KG1 (cell line): ENCODE data around the gene NFYC.

Experiments
- DNase-seq: peaks from one replicate; lab custom pipeline; 2025; lab: John Stamatoyannopoulos, UW

NFYC gene

GRCh38 chr1:40783001-40783905 is 91.7 kb downstream of the NFYC start, which contains the start of gene KCNQ4:
TSS of gene KCNQ4 (plus strand) at chr1:40783787. CDS start at chr1:40784094, 307 bp downstream.
- no peak for DNase-seq

GRCh38 chr1:40784141-40784770 is 92.8 kb downstream of the NFYC start:
- DNase-seq: no peak

- DNase-seq: no peak
These were observed 93.3 kb downstream of the NFYC start for GRCh38 chr1:40784771-40785151.

GRCh38 chr1:40785446-40785845 is 93.9 kb downstream of the NFYC start:
- DNase-seq: no peak

GRCh38 chr1:40786171-40786994 is 94.9 kb downstream of the NFYC start:
- no peak for DNase-seq

GRCh38 chr1:40786995-40787705 is 95.6 kb downstream of the NFYC start:
- DNase-seq: no peak

GRCh38 chr1:40787737-40788560 is 96.4 kb downstream of the NFYC start:
- no peak for DNase-seq

- DNase-seq: no peak
These were observed 97.2 kb downstream of the NFYC start for GRCh38 chr1:40788561-40789341.

- DNase-seq: no peak
These were observed 97.8 kb downstream of the NFYC start for GRCh38 chr1:40789342-40789598.

GRCh38 chr1:40789661-40790430 is 98.3 kb downstream of the NFYC start:
- DNase-seq: no peak

GRCh38 chr1:40792036-40792435 is 100.5 kb downstream of the NFYC start:
- DNase-seq: no peak

GRCh38 chr1:40793617-40794016 is 102.1 kb downstream of the NFYC start:
- DNase-seq: no peak

- DNase-seq: no peak
These were observed 102.5 kb downstream of the NFYC start for GRCh38 chr1:40794048-40794447.

- DNase-seq: no peak
These were observed 103.6 kb downstream of the NFYC start for GRCh38 chr1:40794974-40795715.

- DNase-seq: no peak
These were observed 104.5 kb downstream of the NFYC start for GRCh38 chr1:40795811-40796586.

GRCh38 chr1:40796939-40797667 is 105.6 kb downstream of the NFYC start:
- DNase-seq: no peak

GRCh38 chr1:40797668-40798010 is 106.1 kb downstream of the NFYC start:
- DNase-seq: no peak
